Brain microvascular endothelial cell (primary cell): ENCODE measurements around the gene TPH2.

Source experiments
- DNase-seq: peaks from one replicate; pipeline ENCODE4 v3.0.0-alpha.2; 2020
- H3K27ac ChIP-seq: fragments of 250-450 bp; sonication (Bioruptor Pico); 2 replicates; pipeline ENCODE4 v1.5.1; 2020; ENCODE audit warnings: mild to moderate bottlenecking, moderate library complexity
- H3K27me3 ChIP-seq: fragments of 250-450 bp; sonication (Bioruptor Pico); replicated peaks from 2 replicates; pipeline ENCODE4 v1.5.1; 2020; ENCODE audit warnings: mild to moderate bottlenecking
- H3K36me3 ChIP-seq: fragments of 250-450 bp; sonication (Bioruptor Pico); replicated peaks from 2 replicates; pipeline ENCODE4 v1.5.1; 2020; ENCODE audit warnings: mild to moderate bottlenecking
- H3K4me3 ChIP-seq: 2 replicates; pipeline ENCODE4 v1.5.1; 2011; ENCODE audit warnings: low read depth, mild to moderate bottlenecking, control low read depth, low read length, moderate library complexity
- in situ Hi-C: cut with HindIII; loops from 2 replicates; pipeline ENCODE4 v1.10.0; 2017; ENCODE audit warnings: low sequenced_read_pairs, low pct_ligation_motif_present
- TF ChIP-seq, protein P1 (sequence below): IDR thresholded peaks from 2 replicates; pipeline ENCODE4 v1.5.1; 2011; ENCODE audit warnings: low read depth, mild to moderate bottlenecking, moderate library complexity, low read length, control low read depth, inconsistent platforms; ENCODE audit errors: missing control alignments

Gene TPH2

DNA sequence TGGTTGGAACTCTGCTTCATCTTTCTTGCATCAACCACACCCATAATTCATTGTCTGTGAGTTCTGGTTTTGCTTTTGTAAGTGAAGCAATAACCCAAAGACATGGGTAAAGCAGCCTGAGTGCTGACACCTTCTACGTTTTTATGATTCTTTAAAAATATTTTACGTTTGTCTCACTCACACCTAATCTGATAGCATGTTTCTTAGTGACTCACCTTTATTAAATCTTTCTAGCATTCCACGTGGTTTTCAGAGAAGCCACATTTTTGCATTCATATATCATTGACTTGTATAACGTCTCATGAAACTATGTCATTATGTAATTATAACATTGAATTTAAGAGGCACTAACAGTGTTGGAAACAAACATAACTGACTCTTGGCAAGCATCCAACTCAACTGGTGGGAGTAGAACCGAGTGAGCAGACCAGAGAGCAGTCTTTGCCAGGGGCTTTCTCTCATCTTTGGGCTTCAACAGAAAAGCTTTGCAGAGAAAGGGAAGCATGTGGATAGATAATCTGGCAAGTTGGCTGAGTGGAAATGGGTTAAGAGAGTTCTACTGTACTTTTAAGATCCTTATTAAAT lies 118.8 kb downstream of the TPH2 start:
- TF ChIP-seq, protein P1, sequence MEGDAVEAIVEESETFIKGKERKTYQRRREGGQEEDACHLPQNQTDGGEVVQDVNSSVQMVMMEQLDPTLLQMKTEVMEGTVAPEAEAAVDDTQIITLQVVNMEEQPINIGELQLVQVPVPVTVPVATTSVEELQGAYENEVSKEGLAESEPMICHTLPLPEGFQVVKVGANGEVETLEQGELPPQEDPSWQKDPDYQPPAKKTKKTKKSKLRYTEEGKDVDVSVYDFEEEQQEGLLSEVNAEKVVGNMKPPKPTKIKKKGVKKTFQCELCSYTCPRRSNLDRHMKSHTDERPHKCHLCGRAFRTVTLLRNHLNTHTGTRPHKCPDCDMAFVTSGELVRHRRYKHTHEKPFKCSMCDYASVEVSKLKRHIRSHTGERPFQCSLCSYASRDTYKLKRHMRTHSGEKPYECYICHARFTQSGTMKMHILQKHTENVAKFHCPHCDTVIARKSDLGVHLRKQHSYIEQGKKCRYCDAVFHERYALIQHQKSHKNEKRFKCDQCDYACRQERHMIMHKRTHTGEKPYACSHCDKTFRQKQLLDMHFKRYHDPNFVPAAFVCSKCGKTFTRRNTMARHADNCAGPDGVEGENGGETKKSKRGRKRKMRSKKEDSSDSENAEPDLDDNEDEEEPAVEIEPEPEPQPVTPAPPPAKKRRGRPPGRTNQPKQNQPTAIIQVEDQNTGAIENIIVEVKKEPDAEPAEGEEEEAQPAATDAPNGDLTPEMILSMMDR = no peak
- no peak for DNase-seq
- no peak overlapping the region for H3K27ac ChIP-seq
- in situ Hi-C loops = no loop called here
- no peaks in the 10 kb centered on the region for H3K36me3 ChIP-seq
- no peaks in the 10 kb centered on the region for H3K27me3 ChIP-seq
- no peak overlapping the region for H3K4me3 ChIP-seq

GRCh38 chr12:72063073-72063472 lies 124.4 kb downstream of the TPH2 start:
- Histone ChIP-seq H3K27ac (no peak overlapping the region), H3K27me3 (no peaks in the 10 kb centered on the region), H3K4me3 (no peak overlapping the region), H3K36me3 (no peaks in the 10 kb centered on the region)
- TF ChIP-seq, protein P1 = no peak
- in situ Hi-C loops = no loop called here
- no peak for DNase-seq

- Histone ChIP-seq H3K27me3 (no peaks in the 10 kb centered on the region), H3K36me3 (no peaks in the 10 kb centered on the region), H3K4me3 (no peak overlapping the region), H3K27ac (no peak overlapping the region)
- TF ChIP-seq, protein P1 = no peak
- no peak for DNase-seq
- in situ Hi-C loops = no loop called here
Measured at GRCh38 chr12:72071030-72071429, 132.4 kb downstream of the TPH2 start.

GRCh38 chr12:72072592-72073212 lies 134.1 kb downstream of the TPH2 start:
- DNase-seq = no peak
- Histone ChIP-seq H3K27me3 (no peaks in the 10 kb centered on the region), H3K27ac (no peak overlapping the region), H3K4me3 (no peak overlapping the region), H3K36me3 (no peaks in the 10 kb centered on the region)
- TF ChIP-seq, protein P1 = no peak
- in situ Hi-C loops = no loop called here

- H3K27ac ChIP-seq = no peak overlapping the region
- no peak for DNase-seq
- TF ChIP-seq, protein P1 = no peak
- in situ Hi-C loops = no loop called here
- no peaks in the 10 kb centered on the region for H3K27me3 ChIP-seq
- H3K36me3 ChIP-seq = no peaks in the 10 kb centered on the region
- H3K4me3 ChIP-seq = no peak overlapping the region
Measured at GRCh38 chr12:72074065-72074464, 135.4 kb downstream of the TPH2 start.

GRCh38 chr12:72074956-72075355 lies 136.3 kb downstream of the TPH2 start:
- Histone ChIP-seq H3K27ac (no peak overlapping the region), H3K36me3 (no peaks in the 10 kb centered on the region), H3K27me3 (no peaks in the 10 kb centered on the region), H3K4me3 (no peak overlapping the region)
- in situ Hi-C loops = no loop called here
- TF ChIP-seq, protein P1 = no peak
- no peak for DNase-seq
